Central memory CD8-positive, alpha-beta T cell (primary cell): ENCODE data around the gene RICTOR.

ENCODE experiments used
- ATAC-seq: fragments of 150-1000 bp; cut with Tn5 transposase; replicated peaks from 2 replicates; pipeline ENCODE4 v1.10.0; 2022; ENCODE audit warnings: mild to moderate bottlenecking, moderate FRiP score, moderate number of reproducible peaks; ENCODE audit not compliant: poor library complexity, severe bottlenecking; ENCODE audit errors: extremely low read depth
- DNase-seq, 2 donors: peaks; one replicate each; pipeline ENCODE4 v3.0.0; 2021; ENCODE audit warnings: low spot score in 2 of 2
- H3K27ac Mint-ChIP-seq: one replicate; pipeline ENCODE4 v1.8.0; 2022; ENCODE audit warnings: low read depth, mild to moderate bottlenecking, moderate library complexity, mixed read lengths
- H3K27me3 Mint-ChIP-seq: one replicate; pipeline ENCODE4 v1.8.0; 2022; ENCODE audit warnings: mixed read lengths
- H3K36me3 Mint-ChIP-seq: one replicate; pipeline ENCODE4 v1.8.0; 2022; ENCODE audit warnings: mild to moderate bottlenecking, moderate library complexity, mixed read lengths; ENCODE audit not compliant: insufficient read depth
- H3K4me1 Mint-ChIP-seq: one replicate; pipeline ENCODE4 v1.8.0; 2022; ENCODE audit warnings: mixed read lengths
- H3K4me3 Mint-ChIP-seq: one replicate; pipeline ENCODE4 v1.8.0; 2022; ENCODE audit warnings: mild to moderate bottlenecking, moderate library complexity, mixed read lengths
- H3K9me3 Mint-ChIP-seq: one replicate; pipeline ENCODE4 v1.8.0; 2022; ENCODE audit warnings: mixed read lengths

The RICTOR gene

GRCh38 chr5:38932854-38933408 is 141.3 kb downstream of the RICTOR start:
- H3K27ac Mint-ChIP-seq = no peak overlapping the region
- ATAC-seq (no peak), DNase-seq (no peak)
- no peak overlapping the region for H3K4me3 Mint-ChIP-seq
- H3K27me3 Mint-ChIP-seq = no peaks in the 10 kb centered on the region
- H3K9me3 Mint-ChIP-seq = no peaks in the 10 kb centered on the region
- H3K4me1 Mint-ChIP-seq = no peaks in the 10 kb centered on the region
- H3K36me3 Mint-ChIP-seq = no peaks in the 10 kb centered on the region

- Mint-ChIP-seq H3K36me3 (no peaks in the 10 kb centered on the region), H3K9me3 (no peaks in the 10 kb centered on the region), H3K4me3 (no peak overlapping the region), H3K27me3 (peaks cover 1% of the 10 kb centered on the region), H3K27ac (no peak overlapping the region), H3K4me1 (no peaks in the 10 kb centered on the region)
- DNase-seq (no peak), ATAC-seq (no peak)
These were observed 142.5 kb downstream of the RICTOR start for GRCh38 chr5:38931731-38932130.

- Mint-ChIP-seq H3K4me3 (no peak overlapping the region), H3K36me3 (no peaks in the 10 kb centered on the region), H3K9me3 (no peaks in the 10 kb centered on the region), H3K27ac (no peak overlapping the region), H3K4me1 (no peaks in the 10 kb centered on the region), H3K27me3 (peaks cover 20% of the 10 kb centered on the region)
- ATAC-seq (no peak), DNase-seq (no peak)
These were observed 144.4 kb downstream of the RICTOR start for GRCh38 chr5:38929838-38930237.

- H3K9me3 Mint-ChIP-seq = no peaks in the 10 kb centered on the region
- H3K4me3 Mint-ChIP-seq = no peak overlapping the region
- H3K36me3 Mint-ChIP-seq = no peaks in the 10 kb centered on the region
- H3K4me1 Mint-ChIP-seq = no peaks in the 10 kb centered on the region
- no peak for DNase-seq
- no peak overlapping the region for H3K27ac Mint-ChIP-seq
- peaks cover 31% of the 10 kb centered on the region for H3K27me3 Mint-ChIP-seq
- ATAC-seq = no peak
These were observed 146.7 kb downstream of the RICTOR start for GRCh38 chr5:38927470-38927869.

- H3K27ac Mint-ChIP-seq = no peak overlapping the region
- no peak for ATAC-seq
These were observed 148.1 kb downstream of the RICTOR start for GRCh38 chr5:38926121-38926520.

GRCh38 chr5:38925154-38925925 is 148.9 kb downstream of the RICTOR start:
- ATAC-seq (no peak), DNase-seq (no peak)
- no peak overlapping the region for H3K4me3 Mint-ChIP-seq
- no peak overlapping the region for H3K27ac Mint-ChIP-seq
- H3K36me3 Mint-ChIP-seq = no peaks in the 10 kb centered on the region
- peaks cover 46% of the 10 kb centered on the region for H3K27me3 Mint-ChIP-seq
- H3K4me1 Mint-ChIP-seq = no peaks in the 10 kb centered on the region
- no peaks in the 10 kb centered on the region for H3K9me3 Mint-ChIP-seq

More at GRCh38 chr5:38926121-38926520, 148.1 kb downstream of the RICTOR start:
- H3K4me3 Mint-ChIP-seq = no peak overlapping the region
- H3K27me3 Mint-ChIP-seq = peaks cover 45% of the 10 kb centered on the region
- DNase-seq = no peak
- no peaks in the 10 kb centered on the region for H3K9me3 Mint-ChIP-seq
- no peaks in the 10 kb centered on the region for H3K36me3 Mint-ChIP-seq
- H3K4me1 Mint-ChIP-seq = no peaks in the 10 kb centered on the region

- Mint-ChIP-seq H3K4me1 (no peaks in the 10 kb centered on the region), H3K27ac (no peak overlapping the region), H3K27me3 (peaks cover 50% of the 10 kb centered on the region), H3K9me3 (no peaks in the 10 kb centered on the region), H3K36me3 (no peaks in the 10 kb centered on the region), H3K4me3 (no peak overlapping the region)
- no peak for DNase-seq
- ATAC-seq = no peak
These were observed 150.3 kb downstream of the RICTOR start for GRCh38 chr5:38923661-38924451.

- no peak overlapping the region for H3K27ac Mint-ChIP-seq
- H3K9me3 Mint-ChIP-seq = no peaks in the 10 kb centered on the region
- no peaks in the 10 kb centered on the region for H3K36me3 Mint-ChIP-seq
- H3K4me1 Mint-ChIP-seq = no peaks in the 10 kb centered on the region
- ATAC-seq = no peak
- H3K4me3 Mint-ChIP-seq = no peak overlapping the region
- peaks cover 60% of the 10 kb centered on the region for H3K27me3 Mint-ChIP-seq
- DNase-seq = no peak
These were observed 152.0 kb downstream of the RICTOR start for GRCh38 chr5:38922199-38922598.

- Mint-ChIP-seq H3K9me3 (no peaks in the 10 kb centered on the region), H3K4me3 (no peak overlapping the region), H3K4me1 (no peaks in the 10 kb centered on the region), H3K36me3 (no peaks in the 10 kb centered on the region), H3K27me3 (peaks cover 62% of the 10 kb centered on the region), H3K27ac (no peak overlapping the region)
- DNase-seq (no peak), ATAC-seq (no peak)
These were observed 153.0 kb downstream of the RICTOR start for GRCh38 chr5:38921174-38921573.

GRCh38 chr5:38916802-38917201 is 157.4 kb downstream of the RICTOR start:
- Mint-ChIP-seq H3K9me3 (no peaks in the 10 kb centered on the region), H3K27ac (no peak overlapping the region), H3K36me3 (no peaks in the 10 kb centered on the region), H3K4me1 (no peaks in the 10 kb centered on the region), H3K4me3 (no peak overlapping the region), H3K27me3 (peaks cover 65% of the 10 kb centered on the region)
- DNase-seq = no peak
- no peak for ATAC-seq

- H3K27ac Mint-ChIP-seq = no peak overlapping the region
- DNase-seq = no peak
- H3K36me3 Mint-ChIP-seq = no peaks in the 10 kb centered on the region
- no peak for ATAC-seq
- peaks cover 7% of the 10 kb centered on the region for H3K9me3 Mint-ChIP-seq
- no peaks in the 10 kb centered on the region for H3K4me1 Mint-ChIP-seq
- H3K27me3 Mint-ChIP-seq = peaks cover 82% of the 10 kb centered on the region
- no peak overlapping the region for H3K4me3 Mint-ChIP-seq
These were observed 160.5 kb downstream of the RICTOR start for GRCh38 chr5:38913714-38914113.

- H3K9me3 Mint-ChIP-seq = peaks cover 7% of the 10 kb centered on the region
- H3K4me3 Mint-ChIP-seq = no peak overlapping the region
- peaks cover 89% of the 10 kb centered on the region for H3K27me3 Mint-ChIP-seq
- no peak for DNase-seq
- H3K36me3 Mint-ChIP-seq = no peaks in the 10 kb centered on the region
- ATAC-seq = no peak
- H3K4me1 Mint-ChIP-seq = no peaks in the 10 kb centered on the region
- H3K27ac Mint-ChIP-seq = no peak overlapping the region
These were observed 162.3 kb downstream of the RICTOR start for GRCh38 chr5:38911933-38912332.

GRCh38 chr5:38906503-38906902 is 167.7 kb downstream of the RICTOR start:
- ATAC-seq (no peak), DNase-seq (no peak)
- Mint-ChIP-seq H3K9me3 (peaks cover 7% of the 10 kb centered on the region), H3K4me3 (no peak overlapping the region), H3K36me3 (no peaks in the 10 kb centered on the region), H3K4me1 (no peaks in the 10 kb centered on the region), H3K27ac (no peak overlapping the region), H3K27me3 (peaks cover 67% of the 10 kb centered on the region)
